Stimulated activated CD8-positive, alpha-beta memory T cell treated with anti-CD3 and anti-CD28 coated beads, Interleukin-15, amount 100 ng/mL, for 1 hour (primary cell): ENCODE measurements around the gene TAGLN3.

ENCODE experiments used
- DNase-seq: peaks from one replicate; pipeline ENCODE4 v3.0.0-alpha.2; 2020; ENCODE audit warnings: low read depth

TAGLN3 gene

DNA sequence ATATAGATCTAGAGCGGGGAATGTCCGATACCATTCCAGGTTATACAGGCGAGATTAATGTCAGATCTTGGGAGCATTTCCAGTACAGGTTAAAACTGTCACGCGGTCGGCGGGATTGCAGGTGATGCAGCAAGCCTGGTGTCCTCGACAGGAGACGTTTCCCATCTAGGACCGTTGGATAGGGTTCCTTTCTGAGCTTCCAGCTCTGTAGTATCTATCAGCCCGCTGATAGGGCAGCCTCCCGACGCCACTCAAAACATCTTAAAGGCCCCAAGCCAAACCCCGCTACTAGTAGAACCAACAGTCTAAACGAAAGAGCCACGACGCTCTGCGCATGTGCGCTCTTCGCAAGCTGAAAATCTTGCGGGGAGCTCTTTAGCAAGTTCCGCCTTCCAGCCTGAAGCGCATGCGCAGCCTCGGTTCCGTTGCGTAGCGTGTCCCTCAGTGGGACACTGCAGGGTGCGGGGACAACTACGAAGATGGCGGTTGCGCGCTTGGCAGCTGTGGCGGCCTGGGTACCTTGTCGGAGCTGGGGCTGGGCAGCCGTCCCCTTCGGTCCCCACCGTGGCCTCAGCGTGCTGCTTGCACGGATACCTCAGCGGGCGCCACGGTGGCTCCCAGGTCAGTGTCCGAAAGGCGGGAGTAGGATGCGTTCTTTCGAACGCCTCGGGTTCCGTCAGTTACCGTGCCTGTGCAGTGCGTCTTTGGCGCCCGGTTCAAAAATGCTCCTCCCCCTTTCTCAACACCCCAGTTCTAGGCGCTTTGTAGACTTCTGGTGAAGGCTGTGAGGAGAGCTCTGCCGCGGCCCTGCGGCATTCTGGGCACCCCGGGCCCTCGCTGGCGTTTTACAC is 19.9 kb upstream of the TAGLN3 start, which contains the start of gene ABHD10:
ABHD10 (plus strand) TSS at position 444 of the 851 bp plus-strand sequence; CDS start at position 480, 36 bp downstream.
- peak; percentile 93 for DNase-seq

DNA sequence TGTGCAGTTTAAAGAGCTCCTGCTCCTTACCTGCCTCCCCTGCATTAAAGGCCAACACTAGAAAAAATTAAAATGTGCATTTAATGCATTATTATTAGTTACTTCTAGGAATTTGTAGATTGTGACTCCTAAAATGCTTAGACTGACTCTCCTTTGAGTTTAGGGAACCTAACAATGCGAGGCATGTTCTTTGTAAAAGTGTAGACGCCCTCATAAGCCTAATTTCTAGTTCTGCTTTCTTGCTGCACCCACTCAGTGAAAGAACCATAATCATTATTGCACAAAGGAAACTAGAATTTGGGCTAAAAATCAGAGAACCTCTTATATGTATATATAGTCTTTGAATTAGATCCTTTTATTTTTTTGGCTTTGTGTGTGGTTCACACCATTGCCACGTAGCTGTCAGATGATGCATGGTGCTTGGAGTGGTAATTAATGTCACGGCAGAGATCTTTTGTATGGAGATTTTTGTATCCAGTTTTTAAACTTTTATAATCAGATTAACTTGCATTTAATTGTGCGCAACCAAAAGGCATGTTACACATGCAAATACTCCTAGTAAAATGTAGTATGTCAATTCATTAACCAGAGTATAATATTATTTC is 19.2 kb upstream of the TAGLN3 start:
- no peak for DNase-seq

DNA sequence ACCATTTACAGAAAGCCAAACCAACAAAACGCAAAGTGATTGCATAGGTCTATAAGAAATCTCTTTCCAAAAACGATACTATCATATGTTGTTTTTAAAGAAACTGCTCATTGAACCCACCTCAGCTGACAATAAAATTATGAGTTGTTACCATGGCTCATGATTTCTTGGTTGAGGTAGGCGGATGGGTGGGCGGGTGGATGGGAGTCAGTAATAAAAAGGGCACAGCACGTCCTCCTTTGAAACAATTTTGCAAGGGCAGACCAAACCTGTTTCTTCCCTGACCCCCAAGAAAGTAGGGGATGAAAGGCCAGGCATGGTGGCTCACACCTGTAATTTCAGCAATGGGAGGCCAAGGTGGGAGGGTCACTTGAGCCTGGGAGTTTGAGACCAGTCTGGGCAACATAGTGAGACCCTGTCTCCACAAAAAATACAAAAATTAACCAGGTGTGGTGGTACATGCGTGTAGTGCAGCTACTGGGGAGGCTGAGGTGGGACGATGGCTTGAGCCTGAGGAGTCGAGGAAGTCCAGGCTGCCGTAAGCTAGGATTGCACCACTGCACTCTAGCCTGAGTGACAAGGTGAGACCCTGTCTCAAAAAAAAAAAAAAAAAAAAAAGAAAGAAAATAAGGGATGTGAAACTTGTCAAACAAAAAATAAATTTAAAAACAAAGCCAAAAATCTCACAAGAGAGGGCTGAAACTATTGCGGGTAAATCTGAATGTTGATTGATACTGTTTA is 17.8 kb upstream of the TAGLN3 start:
- DNase-seq = no peak

GRCh38 chr3:111981457-111981763 is 17.3 kb upstream of the TAGLN3 start:
- DNase-seq = no peak

DNA sequence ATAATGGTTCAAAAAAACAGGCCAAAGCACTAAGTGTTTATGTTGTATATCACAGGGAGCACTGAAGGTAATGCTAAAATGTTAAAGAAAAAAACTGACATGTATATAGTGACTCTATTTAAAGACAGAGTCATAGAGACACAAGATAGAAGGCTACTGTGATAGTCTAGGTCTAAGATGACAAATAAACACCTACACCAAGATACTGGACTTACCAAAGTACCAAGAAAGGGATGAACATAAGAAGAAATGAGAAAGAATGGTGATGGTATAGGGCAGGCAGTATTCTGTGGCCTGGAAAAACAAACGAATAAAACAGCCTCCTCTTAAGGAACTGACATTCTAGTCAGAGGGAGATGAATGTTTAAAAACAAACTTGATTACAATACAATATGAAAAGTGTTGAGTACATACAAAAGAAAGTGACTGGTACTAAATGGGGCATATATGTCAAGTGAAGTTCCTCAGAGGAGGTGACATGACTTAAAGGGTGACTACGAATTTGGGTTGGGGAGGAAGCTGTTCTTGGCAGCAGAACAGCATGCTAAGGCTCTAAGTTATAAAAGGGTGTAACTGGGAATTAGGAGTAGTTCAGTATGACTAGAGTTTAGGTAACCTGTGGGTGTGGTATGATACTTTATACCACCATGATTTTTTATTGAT is 14.0 kb upstream of the TAGLN3 start:
- no peak for DNase-seq

GRCh38 chr3:111986800-111987199 is 11.9 kb upstream of the TAGLN3 start:
- DNase-seq = no peak

DNA sequence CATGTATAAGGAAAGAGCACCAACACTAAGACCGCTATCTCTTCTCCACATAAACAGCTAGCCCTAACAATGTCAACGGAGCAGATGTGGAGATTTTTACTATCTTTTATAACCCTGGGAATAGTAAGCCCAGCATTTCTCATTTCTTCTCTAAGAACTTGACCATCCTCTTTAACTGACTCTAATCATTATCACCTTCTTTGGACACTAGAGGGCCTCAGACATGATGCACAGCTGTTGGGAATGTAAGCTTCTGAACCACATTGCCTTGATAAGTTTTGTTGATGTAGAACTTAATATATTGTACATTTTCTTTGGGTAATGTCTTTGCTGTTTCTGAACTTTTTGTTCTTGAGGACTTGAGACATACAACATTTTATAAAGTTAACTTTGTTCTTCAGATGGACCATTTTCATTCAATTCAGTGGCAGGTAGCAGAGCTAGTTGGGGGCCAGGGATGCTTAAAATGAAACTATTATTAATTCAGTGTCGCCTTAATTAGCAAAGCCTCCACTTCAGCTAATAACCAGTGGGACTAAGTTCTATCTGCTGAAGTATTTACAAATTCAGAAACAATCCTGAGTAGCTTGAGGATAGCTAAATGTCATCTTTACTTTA is 9.6 kb upstream of the TAGLN3 start:
- no peak for DNase-seq

GRCh38 chr3:111993038-111993437 is 5.7 kb upstream of the TAGLN3 start:
- no peak for DNase-seq

DNA sequence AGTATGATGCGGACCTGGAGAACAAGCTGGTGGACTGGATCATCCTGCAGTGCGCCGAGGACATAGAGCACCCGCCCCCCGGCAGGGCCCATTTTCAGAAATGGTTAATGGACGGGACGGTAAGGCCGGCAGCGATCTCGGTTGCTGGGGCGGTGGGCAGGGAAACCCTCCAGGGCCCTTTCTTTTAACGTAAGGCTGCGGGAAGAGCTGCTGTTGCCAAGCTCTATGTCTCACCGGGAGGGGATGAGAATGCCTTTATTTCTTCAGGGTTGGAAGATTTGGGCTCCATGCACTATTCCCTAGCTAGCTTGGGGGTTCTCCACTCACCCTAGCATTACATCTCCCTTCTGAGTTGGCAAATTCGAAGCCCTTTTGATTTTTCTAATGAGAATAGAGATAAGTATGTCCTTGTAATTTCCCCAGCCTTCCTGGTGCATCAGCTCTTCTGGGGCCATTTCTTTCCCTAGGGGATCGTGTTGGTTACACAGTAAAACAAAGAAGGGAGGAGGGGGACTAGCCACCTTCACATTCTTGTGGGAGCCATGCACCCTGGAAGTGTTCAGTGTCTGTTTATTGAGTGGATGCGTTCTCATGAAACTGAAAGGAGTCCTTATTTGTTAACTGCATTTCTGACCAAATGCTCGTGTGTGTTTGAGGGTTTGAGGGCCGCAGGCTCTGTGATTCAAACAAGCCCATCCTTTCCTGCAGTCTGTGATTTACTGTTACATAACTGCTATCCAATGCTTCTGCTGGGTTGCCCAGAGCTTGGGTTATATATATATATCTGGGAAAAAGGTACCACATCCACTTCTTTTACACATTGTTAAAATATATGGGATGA is 982 bp downstream of the TAGLN3 start:
- no peak for DNase-seq

GRCh38 chr3:112000367-112000771 is 1.6 kb downstream of the TAGLN3 start:
- DNase-seq = no peak

GRCh38 chr3:112000966-112001365 is 2.2 kb downstream of the TAGLN3 start:
- DNase-seq = no peak

GRCh38 chr3:112001526-112001925 is 2.8 kb downstream of the TAGLN3 start:
- no peak for DNase-seq

GRCh38 chr3:112002096-112002971 is 3.6 kb downstream of the TAGLN3 start:
- DNase-seq = no peak

DNA sequence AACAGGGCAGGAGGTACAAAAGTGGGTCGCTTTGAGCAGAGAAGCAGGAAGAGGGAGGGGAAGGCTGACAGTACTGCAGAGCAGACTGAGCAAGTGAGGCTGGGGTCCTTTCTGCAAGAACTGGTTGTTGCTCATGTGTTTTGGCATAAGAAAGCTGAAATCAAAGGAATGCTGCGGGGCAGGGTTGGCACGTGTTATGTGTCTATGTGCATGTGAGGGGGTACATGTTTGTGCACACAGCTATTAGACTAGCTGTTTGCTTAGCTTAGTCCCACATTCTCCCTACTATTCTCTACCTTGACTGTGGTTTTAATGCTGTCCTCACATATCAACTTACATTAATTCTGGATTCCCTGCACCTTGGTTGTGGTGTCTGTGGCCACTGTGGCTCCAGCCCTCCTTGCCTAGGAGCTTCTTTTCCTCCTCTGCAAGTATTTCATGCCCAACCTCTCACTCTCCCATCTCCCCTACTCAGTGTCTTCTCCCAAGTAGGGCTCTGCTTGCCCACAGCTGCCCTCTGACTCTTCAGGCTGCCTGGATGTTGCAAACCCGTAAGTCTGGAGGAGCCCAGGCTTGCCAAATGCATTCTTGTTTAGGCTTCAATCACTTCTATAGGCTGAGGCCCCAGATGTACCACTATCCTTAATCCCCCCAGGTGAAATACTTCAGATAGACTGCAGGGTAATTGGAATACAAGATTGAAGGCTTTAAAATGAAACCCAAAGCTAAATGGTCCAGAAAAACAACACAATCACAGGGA is 4.8 kb downstream of the TAGLN3 start:
- DNase-seq = no peak

- DNase-seq = no peak
Observed at GRCh38 chr3:112004187-112004586, 5.5 kb downstream of the TAGLN3 start.

DNA sequence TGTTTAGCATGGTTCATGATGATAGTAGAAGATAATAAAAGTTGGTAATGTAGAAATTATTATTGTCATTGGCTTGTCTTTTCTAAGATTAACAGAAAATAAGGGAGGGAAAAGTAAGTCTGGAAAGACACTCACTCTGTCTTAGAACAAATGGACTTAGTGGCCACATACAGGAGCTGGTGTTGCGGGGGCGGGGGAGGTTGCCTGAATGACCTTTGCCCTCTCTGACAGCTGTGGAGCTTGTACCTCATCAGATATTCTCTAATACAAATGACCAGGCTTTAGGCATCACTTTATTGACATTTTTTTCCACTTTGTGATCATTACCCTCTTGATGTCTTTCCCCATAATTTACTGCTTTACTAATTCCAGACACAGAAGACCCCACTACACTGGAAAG is 5.9 kb downstream of the TAGLN3 start:
- no peak for DNase-seq

DNA sequence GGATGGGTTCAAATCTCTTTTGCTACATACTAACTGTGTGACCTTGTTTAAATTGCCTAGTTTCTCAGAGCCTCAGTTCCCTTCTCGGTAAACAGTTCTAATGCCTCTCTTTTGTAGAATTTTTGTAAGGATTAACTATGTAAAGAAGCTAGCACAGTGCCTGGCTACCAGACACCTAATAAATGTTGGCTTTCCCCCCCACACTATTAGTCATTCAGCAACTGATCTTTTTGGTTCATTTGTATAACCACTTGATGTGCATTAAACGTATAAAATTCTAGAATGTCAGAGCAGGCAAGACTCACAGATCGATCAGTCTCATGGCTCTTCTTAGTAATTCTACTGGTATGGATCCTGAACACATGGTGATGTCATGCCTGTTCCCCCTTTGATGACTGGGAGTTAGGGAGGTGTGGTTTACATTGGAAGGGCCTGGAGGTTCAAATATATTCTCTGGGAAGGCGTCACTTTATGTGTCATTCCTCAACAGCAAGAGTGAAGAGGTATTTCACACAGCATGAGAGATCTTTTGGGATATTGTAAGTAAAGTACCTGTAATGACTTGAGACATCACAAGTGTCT is 6.5 kb downstream of the TAGLN3 start:
- no peak for DNase-seq

- no peak for DNase-seq
Observed at GRCh38 chr3:112007633-112008032, 8.9 kb downstream of the TAGLN3 start.

GRCh38 chr3:112009670-112010069 is 10.9 kb downstream of the TAGLN3 start:
- DNase-seq = no peak
